Measurements from ENCODE around the gene OR4C16.

Gene OR4C16, protein sequence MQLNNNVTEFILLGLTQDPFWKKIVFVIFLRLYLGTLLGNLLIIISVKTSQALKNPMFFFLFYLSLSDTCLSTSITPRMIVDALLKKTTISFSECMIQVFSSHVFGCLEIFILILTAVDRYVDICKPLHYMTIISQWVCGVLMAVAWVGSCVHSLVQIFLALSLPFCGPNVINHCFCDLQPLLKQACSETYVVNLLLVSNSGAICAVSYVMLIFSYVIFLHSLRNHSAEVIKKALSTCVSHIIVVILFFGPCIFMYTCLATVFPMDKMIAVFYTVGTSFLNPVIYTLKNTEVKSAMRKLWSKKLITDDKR

DNA sequence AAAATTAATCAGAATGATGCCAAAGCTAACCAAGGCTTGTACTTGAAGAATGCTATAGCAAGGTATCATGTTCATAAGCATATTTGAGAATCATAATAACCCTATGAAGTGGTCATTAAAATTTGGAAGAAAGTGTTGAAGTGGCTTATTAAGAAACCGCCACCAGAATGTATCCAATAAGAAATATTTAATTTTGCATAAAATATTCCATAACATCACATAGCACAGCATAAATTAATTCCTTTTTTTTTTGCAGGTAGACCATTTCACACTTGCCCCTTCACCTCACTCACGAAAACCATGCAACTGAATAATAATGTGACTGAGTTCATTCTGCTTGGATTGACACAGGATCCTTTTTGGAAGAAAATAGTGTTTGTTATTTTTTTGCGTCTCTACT lies at the start of gene OR4C16:
OR4C16 (plus strand) TSS at position 301 of the 400 bp plus-strand sequence; CDS start at position 301, 0 bp downstream.
- H3K4me3 ChIP-seq, result no peak within 1 kb of the TSS
- no peak within 1 kb of the TSS for H3K27ac ChIP-seq

DNA sequence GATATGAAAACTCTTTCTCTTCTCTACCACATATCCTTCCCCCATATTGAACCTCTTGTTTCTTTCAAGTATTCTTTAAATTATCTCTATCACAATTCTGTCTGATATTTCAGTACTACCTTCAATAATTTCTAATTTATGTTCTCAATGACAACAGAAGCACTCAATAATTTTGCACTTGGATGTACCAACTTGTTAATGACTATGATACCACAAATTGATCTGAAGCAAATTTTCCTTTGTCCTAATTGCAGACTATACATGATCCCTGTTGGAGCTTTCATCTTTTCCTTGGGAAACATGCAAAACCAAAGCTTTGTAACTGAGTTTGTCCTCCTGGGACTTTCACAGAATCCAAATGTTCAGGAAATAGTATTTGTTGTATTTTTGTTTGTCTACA lies 17.8 kb upstream of the OR4C16 start, which contains the start of gene OR4C15:
OR4C15 (plus strand) TSS at position 301 of the 400 bp plus-strand sequence; CDS start at position 301, 0 bp downstream.
- Histone ChIP-seq H3K27ac (no peak within 1 kb of the TSS), H3K4me3 (no peak within 1 kb of the TSS)

GRCh38 chr11:55572548-55572947 lies 620 bp downstream of the OR4C16 start:
- no peak overlapping the region for H3K4me3 ChIP-seq
- H3K27ac ChIP-seq, result no peak overlapping the region

DNA sequence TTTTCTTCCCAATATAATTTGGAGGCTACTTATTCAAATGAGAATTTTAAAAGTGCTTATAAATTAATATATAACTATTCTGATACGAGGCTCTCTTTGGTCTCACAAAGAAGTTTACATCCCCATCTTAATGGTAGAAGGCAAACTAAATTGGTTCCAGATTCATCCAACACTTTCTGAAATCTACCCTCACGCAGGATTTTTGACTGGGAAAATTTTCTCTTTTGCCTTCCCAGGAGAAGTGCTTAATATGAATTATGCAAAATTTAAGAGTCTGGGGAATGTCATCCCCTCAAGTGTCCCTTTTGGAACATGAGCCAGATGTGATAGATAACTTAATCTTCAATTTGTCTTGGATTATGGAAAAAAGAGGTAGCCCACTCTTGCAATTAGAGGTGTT lies 35.6 kb downstream of the OR4C16 start, which contains the start of gene OR4C11:
OR4C11 (minus strand) TSS at position 101 of the 400 bp plus-strand sequence. CDS start 3,272 bp downstream, outside the sequence.
- Histone ChIP-seq H3K27ac (no peak within 1 kb of the TSS), H3K4me3 (no peak within 1 kb of the TSS)
